ENCODE data around the gene CCDC85B. TPM values are rescaled to one million over a fixed set of nuclear protein-coding genes. Genes with fewer than 3 reads are reported as not detected.

Gene CCDC85B
- total and polyA plus RNA-seq, 4 donors, result 4.3 to 12.6 (median 6.9) TPM

DNA sequence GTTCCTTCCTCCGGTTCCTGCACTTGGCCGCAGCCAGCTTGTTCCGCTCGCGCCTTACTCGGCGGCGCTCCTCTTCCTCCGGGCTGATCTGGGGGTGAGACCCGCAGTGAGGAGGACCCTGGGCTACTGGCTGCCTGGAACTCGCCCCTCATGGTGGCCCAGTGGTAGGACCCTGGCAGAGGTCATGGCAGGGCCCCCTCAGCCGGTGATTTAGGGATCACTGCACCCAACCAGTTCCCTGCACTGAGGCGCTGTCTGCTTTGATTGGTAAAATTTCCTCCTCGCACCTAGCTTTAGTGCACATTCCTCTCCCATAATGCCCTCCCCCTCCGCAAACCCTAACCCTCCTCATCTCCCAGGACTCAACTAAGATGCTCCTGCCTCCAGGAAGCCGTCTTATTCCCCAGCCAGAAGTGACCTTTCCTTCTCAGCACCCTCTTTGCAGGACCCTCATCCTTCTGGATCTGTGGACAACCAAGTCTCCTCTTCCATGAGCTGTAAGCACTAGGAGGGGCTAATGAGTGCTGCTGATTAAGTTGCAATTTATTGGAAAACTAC is 3.6 kb downstream of the CCDC85B start:
- Histone ChIP-seq H3K9me3 (ENCODE audit: control insufficient read depth in 4 of 4, low read length in 3 of 4) (no peaks in the 10 kb centered on the region), H3K4me3 (ENCODE audit: low read depth in 1 of 3, low read length in 3 of 3) (no peak overlapping the region), H3K9ac (ENCODE audit: low read depth in 1 of 2, low read length in 2 of 2) (no peak overlapping the region), H3K27ac (ENCODE audit: low read depth in 1 of 2, low read length in 2 of 2) (peak overlapping the region; percentile 79 to 80), H3K27me3 (ENCODE audit: control insufficient read depth in 4 of 4, insufficient read depth in 4 of 4, low read length in 3 of 4) (no peaks in the 10 kb centered on the region), H3K4me1 (ENCODE audit: control insufficient read depth in 4 of 4, insufficient read depth in 4 of 4, low read length in 3 of 4) (peaks cover 7 to 26% (median 17%) of the 10 kb centered on the region in 4 donors), H3K36me3 (ENCODE audit: control insufficient read depth in 4 of 4, insufficient read depth in 3 of 4, low read depth in 1 of 4, low read length in 3 of 4) (no peaks in the 10 kb centered on the region)
- no peak for DNase-seq (ENCODE audit: low spot score)
- WGBS, result 75% methylated on average over 16 of the region's 16 CpGs
- TF ChIP-seq TAF1 (conservative IDR thresholded peaks at IDR 0.05), result no peak
- TF ChIP-seq HNF4A (conservative IDR thresholded peaks at IDR 0.05), result no peak
- TF ChIP-seq YY1 (IDR thresholded peaks at IDR 0.05), result no peak
- TF ChIP-seq, protein P1, sequence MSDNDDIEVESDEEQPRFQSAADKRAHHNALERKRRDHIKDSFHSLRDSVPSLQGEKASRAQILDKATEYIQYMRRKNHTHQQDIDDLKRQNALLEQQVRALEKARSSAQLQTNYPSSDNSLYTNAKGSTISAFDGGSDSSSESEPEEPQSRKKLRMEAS (IDR thresholded peaks at IDR 0.05), result no peak
- TF ChIP-seq ATF3 (IDR thresholded peaks at IDR 0.05), result no peak
- TF ChIP-seq, protein P2, sequence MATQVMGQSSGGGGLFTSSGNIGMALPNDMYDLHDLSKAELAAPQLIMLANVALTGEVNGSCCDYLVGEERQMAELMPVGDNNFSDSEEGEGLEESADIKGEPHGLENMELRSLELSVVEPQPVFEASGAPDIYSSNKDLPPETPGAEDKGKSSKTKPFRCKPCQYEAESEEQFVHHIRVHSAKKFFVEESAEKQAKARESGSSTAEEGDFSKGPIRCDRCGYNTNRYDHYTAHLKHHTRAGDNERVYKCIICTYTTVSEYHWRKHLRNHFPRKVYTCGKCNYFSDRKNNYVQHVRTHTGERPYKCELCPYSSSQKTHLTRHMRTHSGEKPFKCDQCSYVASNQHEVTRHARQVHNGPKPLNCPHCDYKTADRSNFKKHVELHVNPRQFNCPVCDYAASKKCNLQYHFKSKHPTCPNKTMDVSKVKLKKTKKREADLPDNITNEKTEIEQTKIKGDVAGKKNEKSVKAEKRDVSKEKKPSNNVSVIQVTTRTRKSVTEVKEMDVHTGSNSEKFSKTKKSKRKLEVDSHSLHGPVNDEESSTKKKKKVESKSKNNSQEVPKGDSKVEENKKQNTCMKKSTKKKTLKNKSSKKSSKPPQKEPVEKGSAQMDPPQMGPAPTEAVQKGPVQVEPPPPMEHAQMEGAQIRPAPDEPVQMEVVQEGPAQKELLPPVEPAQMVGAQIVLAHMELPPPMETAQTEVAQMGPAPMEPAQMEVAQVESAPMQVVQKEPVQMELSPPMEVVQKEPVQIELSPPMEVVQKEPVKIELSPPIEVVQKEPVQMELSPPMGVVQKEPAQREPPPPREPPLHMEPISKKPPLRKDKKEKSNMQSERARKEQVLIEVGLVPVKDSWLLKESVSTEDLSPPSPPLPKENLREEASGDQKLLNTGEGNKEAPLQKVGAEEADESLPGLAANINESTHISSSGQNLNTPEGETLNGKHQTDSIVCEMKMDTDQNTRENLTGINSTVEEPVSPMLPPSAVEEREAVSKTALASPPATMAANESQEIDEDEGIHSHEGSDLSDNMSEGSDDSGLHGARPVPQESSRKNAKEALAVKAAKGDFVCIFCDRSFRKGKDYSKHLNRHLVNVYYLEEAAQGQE (IDR thresholded peaks at IDR 0.05), result no peak
- TF ChIP-seq, protein P3, sequence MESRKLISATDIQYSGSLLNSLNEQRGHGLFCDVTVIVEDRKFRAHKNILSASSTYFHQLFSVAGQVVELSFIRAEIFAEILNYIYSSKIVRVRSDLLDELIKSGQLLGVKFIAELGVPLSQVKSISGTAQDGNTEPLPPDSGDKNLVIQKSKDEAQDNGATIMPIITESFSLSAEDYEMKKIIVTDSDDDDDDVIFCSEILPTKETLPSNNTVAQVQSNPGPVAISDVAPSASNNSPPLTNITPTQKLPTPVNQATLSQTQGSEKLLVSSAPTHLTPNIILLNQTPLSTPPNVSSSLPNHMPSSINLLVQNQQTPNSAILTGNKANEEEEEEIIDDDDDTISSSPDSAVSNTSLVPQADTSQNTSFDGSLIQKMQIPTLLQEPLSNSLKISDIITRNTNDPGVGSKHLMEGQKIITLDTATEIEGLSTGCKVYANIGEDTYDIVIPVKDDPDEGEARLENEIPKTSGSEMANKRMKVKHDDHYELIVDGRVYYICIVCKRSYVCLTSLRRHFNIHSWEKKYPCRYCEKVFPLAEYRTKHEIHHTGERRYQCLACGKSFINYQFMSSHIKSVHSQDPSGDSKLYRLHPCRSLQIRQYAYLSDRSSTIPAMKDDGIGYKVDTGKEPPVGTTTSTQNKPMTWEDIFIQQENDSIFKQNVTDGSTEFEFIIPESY (IDR thresholded peaks at IDR 0.05), result no peak
- TF ChIP-seq EGR1 (IDR thresholded peaks at IDR 0.05; ENCODE audit: low read depth in 2 of 2), result no peak

- H3K4me1 ChIP-seq (ENCODE audit: control insufficient read depth in 4 of 4, insufficient read depth in 4 of 4, low read length in 3 of 4), result peaks cover 0 to 32% (median 19%) of the 10 kb centered on the region in 4 donors
- 93% methylated on average over 5 of the region's 5 CpGs for WGBS
- DNase-seq (ENCODE audit: low spot score), result no peak
- TF ChIP-seq TAF1 (conservative IDR thresholded peaks at IDR 0.05), result no peak
- no peak for TF ChIP-seq NR2F2 (IDR thresholded peaks at IDR 0.05)
- TF ChIP-seq JUND (IDR thresholded peaks at IDR 0.05), result no peak
- TF ChIP-seq EGR1 (IDR thresholded peaks at IDR 0.05; ENCODE audit: low read depth in 2 of 2), result no peak
- TF ChIP-seq SP1 (IDR thresholded peaks at IDR 0.05), result no peak
- no peak for TF ChIP-seq FOXA1 (IDR thresholded peaks at IDR 0.05)
- TF ChIP-seq HNF4G (IDR thresholded peaks at IDR 0.05), result no peak
- no peak for TF ChIP-seq HNF4A (conservative IDR thresholded peaks at IDR 0.05)
- no peak for TF ChIP-seq RXRA (IDR thresholded peaks at IDR 0.05)
- TF ChIP-seq, protein P3 (IDR thresholded peaks at IDR 0.05), result no peak
- no peak for TF ChIP-seq YY1 (IDR thresholded peaks at IDR 0.05)
- no peak for TF ChIP-seq RAD21 (IDR thresholded peaks at IDR 0.05)
- TF ChIP-seq CTCF (IDR thresholded peaks at IDR 0.05; ENCODE audit: low read depth, low read length, missing input control), result no peak
- no peak for TF ChIP-seq GABPA (IDR thresholded peaks at IDR 0.05 in 1 of 2, conservative IDR thresholded peaks at IDR 0.05 in 1 of 2)
- TF ChIP-seq, protein P1 (IDR thresholded peaks at IDR 0.05), result no peak
Observed at GRCh38 chr11:65895482-65895981, 5.1 kb downstream of the CCDC85B start.

More at GRCh38 chr11:65895482-65895981, 5.1 kb downstream of the CCDC85B start:
- Histone ChIP-seq H3K27me3 (ENCODE audit: control insufficient read depth in 4 of 4, insufficient read depth in 4 of 4, low read length in 3 of 4) (no peaks in the 10 kb centered on the region), H3K36me3 (ENCODE audit: control insufficient read depth in 4 of 4, insufficient read depth in 3 of 4, low read depth in 1 of 4, low read length in 3 of 4) (peaks cover 0 to 1% (median 0%) of the 10 kb centered on the region in 4 donors), H3K9ac (ENCODE audit: low read depth in 1 of 2, low read length in 2 of 2) (no peak overlapping the region), H3K4me3 (ENCODE audit: low read depth in 1 of 3, low read length in 3 of 3) (no peak overlapping the region), H3K27ac (ENCODE audit: low read depth in 1 of 2, low read length in 2 of 2) (no peak overlapping the region), H3K9me3 (ENCODE audit: control insufficient read depth in 4 of 4, low read length in 3 of 4) (no peaks in the 10 kb centered on the region)
